HEK293 (cell line): ENCODE data around the gene DDX52.
A peak's percentile ranks its signal among the peaks of the same experiment; 100 is the strongest.

Source experiments
- BCL11A ChIP-seq: fragments of 450-650 bp; formaldehyde crosslinking; IDR thresholded peaks from 2 replicates; pipeline ENCODE4 v1.5.1; 2016; ENCODE audit warnings: low read depth, missing biosample characterization, missing genetic modification characterization
- BCL6B ChIP-seq: fragments of 450-650 bp; formaldehyde crosslinking; IDR thresholded peaks from 2 replicates; pipeline ENCODE4 v1.5.1; 2017; ENCODE audit warnings: missing biosample characterization, missing genetic modification characterization
- CTCF ChIP-seq: fragments of 450-650 bp; formaldehyde crosslinking; IDR thresholded peaks from 2 replicates; pipeline ENCODE4 v1.5.1; 2016; ENCODE audit warnings: missing biosample characterization, missing genetic modification characterization
- GLI2 ChIP-seq: fragments of 450-650 bp; formaldehyde crosslinking; IDR thresholded peaks from 2 replicates; pipeline ENCODE4; 2017; ENCODE audit warnings: missing biosample characterization, missing genetic modification characterization, low read depth, borderline replicate concordance
- KLF1 ChIP-seq: fragments of 450-650 bp; formaldehyde crosslinking; IDR thresholded peaks from 2 replicates; pipeline ENCODE4 v1.5.1; 2016; ENCODE audit warnings: missing biosample characterization, missing genetic modification characterization
- MEIS1 ChIP-seq: sonication (generic); formaldehyde crosslinking; IDR thresholded peaks from 2 replicates; pipeline ENCODE4 v1.8.1; 2022; ENCODE audit warnings: missing genetic modification reagents, mild to moderate bottlenecking, borderline replicate concordance
- OVOL3 ChIP-seq: fragments of 450-650 bp; formaldehyde crosslinking; IDR thresholded peaks from 2 replicates; pipeline ENCODE4 v1.5.1; 2016; ENCODE audit warnings: missing biosample characterization, missing genetic modification characterization
- PRDM2 ChIP-seq: fragments of 450-650 bp; formaldehyde crosslinking; IDR thresholded peaks from 2 replicates; pipeline ENCODE4 v1.5.1; 2016; ENCODE audit warnings: missing biosample characterization, missing genetic modification characterization, borderline replicate concordance
- RBAK ChIP-seq: fragments of 450-650 bp; formaldehyde crosslinking; IDR thresholded peaks from 2 replicates; pipeline ENCODE4 v1.5.1; 2016; ENCODE audit warnings: missing biosample characterization, missing genetic modification characterization
- REPIN1 ChIP-seq: fragments of 450-650 bp; formaldehyde crosslinking; IDR thresholded peaks from 2 replicates; pipeline ENCODE4 v1.5.1; 2017; ENCODE audit warnings: missing biosample characterization, missing genetic modification characterization, low read depth
- SETDB1 ChIP-seq: IDR thresholded peaks from one replicate; pipeline ENCODE4 v1.6.1; 2017; ENCODE audit warnings: mild to moderate bottlenecking, low read length, moderate library complexity, mixed read lengths; ENCODE audit not compliant: insufficient read length
- YY1 ChIP-seq: fragments of 450-650 bp; formaldehyde crosslinking; IDR thresholded peaks from 2 replicates; pipeline ENCODE4 v1.5.1; 2018; ENCODE audit warnings: missing biosample characterization, missing genetic modification characterization
- ZBTB20 ChIP-seq: fragments of 450-650 bp; formaldehyde crosslinking; IDR thresholded peaks from 2 replicates; pipeline ENCODE4 v1.5.1; 2016; ENCODE audit warnings: missing biosample characterization, missing genetic modification characterization
- ZBTB21 ChIP-seq: fragments of 450-650 bp; formaldehyde crosslinking; IDR thresholded peaks from 2 replicates; pipeline ENCODE4 v1.5.1; 2017; ENCODE audit warnings: missing biosample characterization, missing genetic modification characterization
- ZFP41 ChIP-seq: fragments of 450-650 bp; formaldehyde crosslinking; IDR thresholded peaks from 2 replicates; pipeline ENCODE4 v1.5.1; 2016; ENCODE audit warnings: missing biosample characterization, missing genetic modification characterization, borderline replicate concordance
- ZNF157 ChIP-seq: fragments of 450-650 bp; formaldehyde crosslinking; IDR thresholded peaks from 2 replicates; pipeline ENCODE4 v1.5.1; 2016; ENCODE audit warnings: missing biosample characterization, missing genetic modification characterization
- ZNF202 ChIP-seq: fragments of 450-650 bp; formaldehyde crosslinking; IDR thresholded peaks from 2 replicates; pipeline ENCODE4 v1.5.1; 2016; ENCODE audit warnings: missing biosample characterization, missing genetic modification characterization, borderline replicate concordance
- ZNF211 ChIP-seq: fragments of 450-650 bp; formaldehyde crosslinking; IDR thresholded peaks from 2 replicates; pipeline ENCODE4 v1.5.1; 2016; ENCODE audit warnings: low read depth, missing biosample characterization, missing genetic modification characterization
- ZNF341 ChIP-seq: fragments of 450-650 bp; formaldehyde crosslinking; IDR thresholded peaks from 2 replicates; pipeline ENCODE4; 2016; ENCODE audit warnings: low read depth, missing biosample characterization, missing genetic modification characterization
- ZNF37A ChIP-seq: fragments of 450-650 bp; IDR thresholded peaks from 2 replicates; pipeline ENCODE4 v1.5.1; 2018; ENCODE audit warnings: missing biosample characterization, missing genetic modification characterization
- ZNF416 ChIP-seq: fragments of 450-650 bp; formaldehyde crosslinking; IDR thresholded peaks from 2 replicates; pipeline ENCODE4 v1.5.1; 2016; ENCODE audit warnings: missing biosample characterization, missing genetic modification characterization
- ZNF449 ChIP-seq: fragments of 450-650 bp; formaldehyde crosslinking; IDR thresholded peaks from 2 replicates; pipeline ENCODE4 v1.5.1; 2017; ENCODE audit warnings: missing biosample characterization, mild to moderate bottlenecking, missing genetic modification characterization, moderate library complexity
- ZNF48 ChIP-seq: fragments of 450-650 bp; formaldehyde crosslinking; IDR thresholded peaks from 2 replicates; pipeline ENCODE4 v1.5.1; 2016; ENCODE audit warnings: missing biosample characterization, missing genetic modification characterization
- ZNF501 ChIP-seq: fragments of 450-650 bp; formaldehyde crosslinking; IDR thresholded peaks from 2 replicates; pipeline ENCODE4 v1.5.1; 2016; ENCODE audit warnings: missing biosample characterization, missing genetic modification characterization
- ZNF521 ChIP-seq: fragments of 450-650 bp; formaldehyde crosslinking; IDR thresholded peaks from 2 replicates; pipeline ENCODE4 v1.5.1; 2017; ENCODE audit warnings: missing biosample characterization, mild to moderate bottlenecking, missing genetic modification characterization
- ZNF530 ChIP-seq: fragments of 450-650 bp; formaldehyde crosslinking; IDR thresholded peaks from 2 replicates; pipeline ENCODE4 v1.5.1; 2016; ENCODE audit warnings: low read depth, missing biosample characterization, missing genetic modification characterization
- ZNF548 ChIP-seq: fragments of 450-650 bp; formaldehyde crosslinking; IDR thresholded peaks from 2 replicates; pipeline ENCODE4 v1.5.1; 2016; ENCODE audit warnings: missing biosample characterization, missing genetic modification characterization
- ZNF558 ChIP-seq: fragments of 450-650 bp; formaldehyde crosslinking; IDR thresholded peaks from 2 replicates; pipeline ENCODE4 v1.5.1; 2016; ENCODE audit warnings: missing biosample characterization, missing genetic modification characterization
- ZNF580 ChIP-seq: fragments of 450-650 bp; formaldehyde crosslinking; IDR thresholded peaks from 2 replicates; pipeline ENCODE4 v1.5.1; 2016; ENCODE audit warnings: missing biosample characterization, missing genetic modification characterization
- ZNF629 ChIP-seq: fragments of 450-650 bp; formaldehyde crosslinking; IDR thresholded peaks from 2 replicates; pipeline ENCODE4 v1.5.1; 2017; ENCODE audit warnings: missing biosample characterization, missing genetic modification characterization

Gene DDX52

GRCh38 chr17:37609170-37610040 lies 33.8 kb downstream of the DDX52 start, which contains the start of gene SYNRG (continued):
- TF ChIP-seq ZNF157 = no peak
- no peak for TF ChIP-seq ZNF211 (tag by site-specific recombination)
- no peak for TF ChIP-seq ZNF202 (tag by site-specific recombination)
- no peak for TF ChIP-seq OVOL3
- TF ChIP-seq SETDB1 = no peak
- TF ChIP-seq BCL6B = no peak
- no peak for TF ChIP-seq ZNF449
- TF ChIP-seq PRDM2 (tag by site-specific recombination) = no peak
- peak; percentile 96 for TF ChIP-seq YY1 (tag by site-specific recombination)
- TF ChIP-seq ZNF580 = no peak
- no peak for TF ChIP-seq ZNF416 (tag by site-specific recombination)
- TF ChIP-seq ZBTB21 (tag by site-specific recombination) = no peak
- TF ChIP-seq ZNF37A (tag by site-specific recombination) = no peak
- peak; percentile 69; the same call in 1 of the 2 replicates for TF ChIP-seq CTCF (tag by site-specific recombination)
- no peak for TF ChIP-seq MEIS1 (CRISPR knock-in tag)
- peak; percentile 78; the same call in 1 of the 2 replicates for TF ChIP-seq BCL11A (tag by site-specific recombination)
- TF ChIP-seq KLF1 (tag by site-specific recombination) = peak; percentile 31
- TF ChIP-seq ZFP41 (tag by site-specific recombination) = no peak
- TF ChIP-seq ZNF341 (tag by site-specific recombination) = no peak
- no peak; the same call in 1 of the 2 replicates for TF ChIP-seq GLI2 (tag by site-specific recombination)
- no peak for TF ChIP-seq REPIN1 (tag by site-specific recombination)
- TF ChIP-seq ZNF48 (tag by site-specific recombination) = no peak
- no peak for TF ChIP-seq ZNF501 (tag by site-specific recombination)
- no peak for TF ChIP-seq ZNF530 (tag by site-specific recombination)
- TF ChIP-seq ZBTB20 = no peak; the same call in 1 of the 2 replicates
- no peak for TF ChIP-seq ZNF521
- no peak for TF ChIP-seq RBAK
- TF ChIP-seq ZNF548 (tag by site-specific recombination) = no peak
- no peak for TF ChIP-seq ZNF629 (tag by site-specific recombination)
- TF ChIP-seq ZNF558 (tag by site-specific recombination) = no peak
